ENCODE measurements around the gene ZNF70.

ZNF70 gene

DNA sequence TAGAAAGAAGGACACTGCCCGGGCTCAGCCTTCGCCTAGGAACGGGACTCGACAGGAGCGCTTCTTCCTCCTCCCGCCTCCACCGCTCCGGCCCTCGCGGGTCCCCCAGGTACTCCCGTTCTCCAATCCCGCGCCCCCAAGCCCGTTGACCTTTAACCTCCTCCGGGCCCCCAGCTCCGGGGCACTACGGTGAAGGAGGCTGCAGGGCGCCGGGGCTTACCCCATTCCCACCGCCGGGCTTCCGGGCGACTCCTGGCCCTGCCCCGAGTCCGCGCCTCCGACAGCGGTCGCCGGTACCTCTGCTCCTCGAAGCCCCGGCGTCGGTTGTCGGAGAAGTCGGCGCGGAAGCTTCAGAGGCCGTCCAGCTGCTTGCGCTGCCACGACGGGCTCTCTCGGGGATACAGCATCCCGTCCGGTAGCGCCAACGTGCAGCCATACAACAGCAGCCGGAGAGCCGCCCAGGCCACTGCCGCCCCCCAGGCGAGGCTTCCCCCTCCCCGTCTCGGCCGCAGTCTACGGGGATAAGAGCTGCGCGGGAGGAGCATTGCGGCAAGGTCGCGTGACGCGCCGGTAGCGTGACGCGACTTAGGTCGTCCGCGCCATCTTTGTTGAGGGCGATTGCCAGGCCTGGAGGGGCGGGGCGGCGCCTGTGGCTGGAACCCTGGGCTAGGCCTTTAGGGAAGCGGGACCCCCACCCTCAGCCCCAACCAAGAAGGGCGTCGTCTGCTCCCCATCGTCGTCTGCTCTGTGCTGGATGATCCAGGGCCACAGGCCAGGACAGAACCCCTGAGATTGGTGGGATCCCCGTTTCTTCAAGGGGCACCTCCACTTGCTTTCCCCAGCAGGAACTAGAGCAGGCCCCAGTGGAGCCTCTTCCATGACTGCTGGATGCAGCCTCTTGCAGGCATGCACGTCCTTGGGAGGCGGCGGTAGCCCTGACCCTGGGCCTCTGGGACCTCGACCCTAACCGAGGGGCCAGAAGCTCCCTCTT is 33.8 kb downstream of the ZNF70 start:
- Histone ChIP-seq H3K4me1 (ENCODE audit: control insufficient read depth, insufficient read depth, low read length, poor library complexity, severe bottlenecking) (no peaks in the 10 kb centered on the region), H3K36me3 (ENCODE audit: control insufficient read depth, insufficient read depth, low read length) (peaks cover 33% of the 10 kb centered on the region), H3K9me3 (ENCODE audit: control insufficient read depth, low read length) (no peaks in the 10 kb centered on the region), H3K27ac (ENCODE audit: low read depth, low read length, severe bottlenecking) (peak overlapping the region; percentile 57), H3K4me3 (ENCODE audit: extremely low read depth, insufficient read depth, low read length, poor library complexity, severe bottlenecking) (peak overlapping the region; percentile 81)
- 6% methylated on average over 63 to 68 of the region's 84 CpGs for WGBS, 2 experiments (ENCODE audit: insufficient coverage in 2 of 2)

DNA sequence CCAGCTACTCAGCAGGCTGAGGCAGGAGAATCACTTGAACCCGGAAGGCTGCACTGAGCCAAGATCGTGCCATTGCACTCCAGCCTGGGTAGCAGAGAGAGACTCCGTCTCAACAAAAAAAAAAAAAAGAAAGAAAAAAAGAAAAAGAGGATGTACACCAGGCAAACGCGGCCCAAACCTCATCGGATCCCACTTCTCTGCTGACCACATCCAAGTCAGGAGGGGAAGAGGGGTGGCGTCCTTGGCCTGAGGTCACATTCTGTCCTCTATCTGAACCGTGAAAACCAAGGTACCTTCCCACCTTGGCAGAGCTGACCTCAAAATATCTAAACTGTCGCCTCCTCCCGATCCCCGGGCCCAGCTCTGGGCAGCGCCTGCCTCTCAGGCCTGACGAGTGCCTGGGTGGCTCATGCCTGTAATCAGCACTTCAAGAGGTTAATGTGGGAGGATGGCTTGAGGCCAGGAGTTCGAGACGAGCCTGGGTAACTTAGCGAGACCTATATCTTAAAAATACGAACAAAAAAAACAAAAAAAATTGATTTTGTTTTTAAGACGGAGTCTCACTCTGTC is 35.0 kb downstream of the ZNF70 start:
- no peaks in the 10 kb centered on the region for H3K4me1 ChIP-seq (ENCODE audit: control insufficient read depth, insufficient read depth, low read length, poor library complexity, severe bottlenecking)
- H3K4me3 ChIP-seq (ENCODE audit: extremely low read depth, insufficient read depth, low read length, poor library complexity, severe bottlenecking): peak overlapping the region; percentile 81
- H3K36me3 ChIP-seq (ENCODE audit: control insufficient read depth, insufficient read depth, low read length): peaks cover 45% of the 10 kb centered on the region
- H3K27ac ChIP-seq (ENCODE audit: low read depth, low read length, severe bottlenecking): no peak overlapping the region
- H3K9me3 ChIP-seq (ENCODE audit: control insufficient read depth, low read length): no peaks in the 10 kb centered on the region
- WGBS, 2 experiments (ENCODE audit: insufficient coverage in 2 of 2): 97 to 98% methylated on average over 13 to 14 of the region's 18 CpGs

DNA sequence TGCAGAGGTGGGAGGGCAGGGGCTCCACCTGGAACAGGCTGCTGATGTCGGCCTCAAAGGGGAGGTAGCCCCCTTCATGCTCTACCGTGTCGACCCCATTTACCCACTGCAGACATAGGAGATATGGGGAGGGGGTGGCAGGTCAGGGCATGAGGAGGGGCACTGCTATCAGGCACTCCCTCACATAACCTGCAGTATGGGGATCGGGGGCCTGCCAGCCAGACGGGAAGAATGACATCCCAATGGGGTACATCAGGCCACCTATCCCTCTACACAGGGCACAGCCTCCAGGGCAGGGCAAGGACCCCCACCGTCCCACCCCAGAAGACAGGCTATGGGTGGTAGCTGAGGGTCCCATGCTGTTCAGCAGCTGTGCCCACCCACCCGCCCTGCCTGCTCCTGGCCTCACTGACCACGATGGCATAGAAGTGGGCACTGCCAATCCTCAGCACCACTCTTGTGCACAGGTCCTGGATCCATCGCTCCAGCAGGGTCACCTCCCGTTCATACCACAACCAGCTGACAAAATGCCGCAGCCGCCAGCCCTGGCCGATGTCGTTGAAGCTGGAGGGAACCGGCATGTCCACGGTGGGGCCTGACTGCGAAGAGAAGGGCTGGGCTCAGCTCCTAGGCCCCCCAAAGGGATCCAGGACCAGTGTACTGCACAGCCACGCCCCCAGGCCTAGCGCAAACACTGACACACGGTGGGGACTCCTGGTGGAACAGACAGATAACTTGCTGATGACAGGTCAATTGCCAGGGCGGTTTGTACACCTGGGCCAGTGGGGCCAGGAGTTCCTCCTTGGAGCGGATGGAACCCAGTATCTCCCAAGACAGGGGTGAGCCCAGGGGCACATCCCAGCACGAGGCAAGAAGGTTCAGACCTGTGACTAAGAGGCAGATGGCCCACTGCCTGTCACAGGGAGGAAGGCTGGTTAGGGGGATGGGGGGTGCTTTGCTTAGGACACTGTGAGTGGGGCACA is 36.0 kb downstream of the ZNF70 start:
- Histone ChIP-seq H3K36me3 (ENCODE audit: control insufficient read depth, insufficient read depth, low read length) (peaks cover 55% of the 10 kb centered on the region), H3K4me1 (ENCODE audit: control insufficient read depth, insufficient read depth, low read length, poor library complexity, severe bottlenecking) (no peaks in the 10 kb centered on the region), H3K9me3 (ENCODE audit: control insufficient read depth, low read length) (no peaks in the 10 kb centered on the region), H3K27ac (ENCODE audit: low read depth, low read length, severe bottlenecking) (no peak overlapping the region), H3K4me3 (ENCODE audit: extremely low read depth, insufficient read depth, low read length, poor library complexity, severe bottlenecking) (no peak overlapping the region)
- 93 to 94% methylated on average over 18 to 20 of the region's 23 CpGs for WGBS, 2 experiments (ENCODE audit: insufficient coverage in 2 of 2)

DNA sequence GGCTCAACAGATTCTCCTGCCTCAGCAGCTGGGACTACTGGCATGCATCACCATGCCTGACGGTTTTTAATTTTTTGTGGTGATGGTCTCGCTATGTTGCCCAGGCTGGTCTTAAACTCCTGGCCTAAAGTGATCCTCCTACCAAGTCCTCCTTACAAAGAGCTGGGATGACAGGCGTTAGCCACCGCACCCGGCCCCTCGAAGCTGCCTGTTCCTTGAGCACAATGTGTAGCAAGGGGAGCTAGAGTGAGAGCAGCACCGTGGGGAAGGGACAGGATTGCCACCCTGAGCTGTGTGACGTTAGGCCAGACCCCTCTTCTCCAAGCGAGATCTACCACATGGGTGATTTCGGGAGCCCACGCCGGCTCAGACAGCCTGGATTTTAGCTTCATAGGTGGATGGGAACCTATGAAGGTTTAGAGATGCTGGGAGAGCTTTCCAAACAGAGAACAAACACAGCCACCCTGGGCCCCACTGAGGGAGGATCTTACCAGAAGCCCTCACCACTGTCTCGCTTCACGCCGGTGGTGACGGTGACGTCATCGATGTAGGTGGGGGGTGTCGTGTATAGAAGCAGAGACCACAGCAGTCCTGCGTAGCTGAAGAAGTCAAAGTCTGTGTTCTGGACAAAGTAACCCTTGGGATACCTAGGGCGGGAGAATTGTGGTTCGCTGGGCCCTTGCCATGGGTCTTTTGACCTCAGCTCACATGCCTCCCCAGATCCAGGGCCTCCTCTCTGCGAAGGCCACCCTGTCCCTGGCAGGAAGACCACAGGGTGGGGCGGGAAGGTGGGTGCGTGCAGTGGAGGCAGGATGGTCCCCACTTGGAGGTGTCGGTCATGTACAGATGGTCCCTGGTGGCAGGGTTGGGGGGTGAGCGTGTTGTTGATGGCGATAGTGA is 37.0 kb downstream of the ZNF70 start:
- no peaks in the 10 kb centered on the region for H3K9me3 ChIP-seq (ENCODE audit: control insufficient read depth, low read length)
- H3K4me1 ChIP-seq (ENCODE audit: control insufficient read depth, insufficient read depth, low read length, poor library complexity, severe bottlenecking): no peaks in the 10 kb centered on the region
- WGBS, 2 experiments (ENCODE audit: insufficient coverage in 2 of 2): 96% methylated on average over 22 to 24 of the region's 28 CpGs
- no peak overlapping the region for H3K4me3 ChIP-seq (ENCODE audit: extremely low read depth, insufficient read depth, low read length, poor library complexity, severe bottlenecking)
- no peak overlapping the region for H3K27ac ChIP-seq (ENCODE audit: low read depth, low read length, severe bottlenecking)
- peaks cover 65% of the 10 kb centered on the region for H3K36me3 ChIP-seq (ENCODE audit: control insufficient read depth, insufficient read depth, low read length)

DNA sequence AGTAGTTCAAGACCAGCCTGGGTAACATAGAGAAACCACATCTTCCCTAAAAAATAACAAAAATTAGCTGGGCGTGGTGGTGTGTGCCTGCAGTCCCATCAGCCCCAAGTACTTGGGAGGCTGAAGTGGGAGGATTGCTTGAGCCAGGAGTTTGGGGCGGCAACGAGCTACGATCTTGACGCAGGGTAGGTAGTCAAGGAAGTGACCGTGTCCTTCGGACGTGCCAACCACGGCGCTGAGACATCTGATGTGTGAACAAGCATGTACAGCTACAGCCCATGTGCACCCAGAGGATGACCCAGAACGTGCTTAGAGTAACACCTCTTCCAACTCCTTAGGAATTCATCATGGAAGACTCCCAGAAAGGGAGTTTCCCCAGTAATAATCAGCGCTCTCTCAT is 38.7 kb downstream of the ZNF70 start:
- Histone ChIP-seq H3K36me3 (ENCODE audit: control insufficient read depth, insufficient read depth, low read length) (peaks cover 81% of the 10 kb centered on the region), H3K27ac (ENCODE audit: low read depth, low read length, severe bottlenecking) (no peak overlapping the region), H3K9me3 (ENCODE audit: control insufficient read depth, low read length) (no peaks in the 10 kb centered on the region), H3K4me1 (ENCODE audit: control insufficient read depth, insufficient read depth, low read length, poor library complexity, severe bottlenecking) (no peaks in the 10 kb centered on the region), H3K4me3 (ENCODE audit: extremely low read depth, insufficient read depth, low read length, poor library complexity, severe bottlenecking) (no peak overlapping the region)
- 94 to 99% methylated on average over 10 to 11 of the region's 12 CpGs for WGBS, 2 experiments (ENCODE audit: insufficient coverage in 2 of 2)

DNA sequence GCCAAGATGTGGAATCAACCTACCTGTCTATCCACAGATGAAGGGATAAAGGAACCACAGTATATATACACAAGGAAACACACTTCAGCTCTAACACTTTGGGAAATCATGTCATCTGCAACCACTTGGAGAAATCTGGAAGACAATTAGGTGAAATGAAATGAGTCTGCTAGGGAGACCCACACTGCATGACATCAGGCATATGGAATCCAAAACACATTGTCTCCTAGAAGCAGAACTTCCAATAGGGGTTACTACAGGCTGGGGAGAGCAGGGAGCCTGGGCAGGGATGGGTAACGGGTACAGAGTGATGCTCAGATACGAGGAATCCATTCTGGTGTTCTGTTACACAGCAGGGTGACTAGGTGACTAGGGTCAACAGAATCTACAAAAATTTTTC is 41.8 kb downstream of the ZNF70 start:
- H3K36me3 ChIP-seq (ENCODE audit: control insufficient read depth, insufficient read depth, low read length): peaks cover 98% of the 10 kb centered on the region
- no peak overlapping the region for H3K4me3 ChIP-seq (ENCODE audit: extremely low read depth, insufficient read depth, low read length, poor library complexity, severe bottlenecking)
- no peak overlapping the region for H3K27ac ChIP-seq (ENCODE audit: low read depth, low read length, severe bottlenecking)
- H3K4me1 ChIP-seq (ENCODE audit: control insufficient read depth, insufficient read depth, low read length, poor library complexity, severe bottlenecking): no peaks in the 10 kb centered on the region
- WGBS, 2 experiments (ENCODE audit: insufficient coverage in 2 of 2): 73 to 100% methylated on average over 2 of the region's 2 CpGs
- no peaks in the 10 kb centered on the region for H3K9me3 ChIP-seq (ENCODE audit: control insufficient read depth, low read length)

DNA sequence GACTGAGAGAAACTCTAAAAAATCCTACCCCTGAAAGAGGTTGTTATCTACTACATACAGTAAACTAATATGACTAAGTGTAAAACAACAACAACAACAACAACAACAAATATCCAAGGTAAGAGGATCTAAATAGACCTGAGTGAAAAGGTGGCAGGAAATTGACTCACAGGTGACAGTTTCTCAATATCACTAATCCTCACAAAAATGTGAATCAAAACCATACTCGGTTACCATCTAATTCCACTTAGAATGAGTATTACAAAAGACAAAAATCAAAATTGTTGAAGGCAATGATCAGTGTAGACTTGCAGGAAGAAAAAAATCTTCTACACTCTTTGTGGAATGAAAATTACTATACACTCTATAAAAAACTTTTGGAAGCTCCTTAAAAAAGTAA is 42.6 kb downstream of the ZNF70 start:
- no peaks in the 10 kb centered on the region for H3K4me1 ChIP-seq (ENCODE audit: control insufficient read depth, insufficient read depth, low read length, poor library complexity, severe bottlenecking)
- H3K9me3 ChIP-seq (ENCODE audit: control insufficient read depth, low read length): no peaks in the 10 kb centered on the region
- H3K36me3 ChIP-seq (ENCODE audit: control insufficient read depth, insufficient read depth, low read length): peaks cover 94% of the 10 kb centered on the region
- no peak overlapping the region for H3K27ac ChIP-seq (ENCODE audit: low read depth, low read length, severe bottlenecking)
- no CpG with 5 or more reads among the region's 1 CpG for WGBS, 2 experiments (ENCODE audit: insufficient coverage in 2 of 2)
- no peak overlapping the region for H3K4me3 ChIP-seq (ENCODE audit: extremely low read depth, insufficient read depth, low read length, poor library complexity, severe bottlenecking)

DNA sequence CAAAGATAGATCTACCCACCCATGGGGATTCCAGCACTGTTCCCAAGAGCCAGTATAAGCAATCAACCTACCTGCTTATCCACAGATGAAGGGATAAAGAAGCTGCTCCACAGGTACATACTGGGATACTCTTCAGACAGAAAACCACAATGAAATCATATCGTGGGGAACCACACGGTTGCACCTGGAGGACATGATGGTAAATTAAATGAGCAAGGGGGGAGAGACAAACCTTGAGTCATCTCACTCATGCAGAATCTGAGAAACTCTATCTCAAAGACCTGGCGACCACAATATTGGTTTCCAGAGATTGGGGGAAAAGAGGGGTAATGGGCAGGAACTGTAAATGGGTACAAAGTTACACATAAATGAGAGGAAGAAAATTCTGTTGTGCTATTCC is 45.6 kb downstream of the ZNF70 start:
- H3K4me1 ChIP-seq (ENCODE audit: control insufficient read depth, insufficient read depth, low read length, poor library complexity, severe bottlenecking): peaks cover 3% of the 10 kb centered on the region
- WGBS, 2 experiments (ENCODE audit: insufficient coverage in 2 of 2): 100% methylated on average over 1 of the region's 3 CpGs
- H3K9me3 ChIP-seq (ENCODE audit: control insufficient read depth, low read length): no peaks in the 10 kb centered on the region
- peaks cover 88% of the 10 kb centered on the region for H3K36me3 ChIP-seq (ENCODE audit: control insufficient read depth, insufficient read depth, low read length)
- H3K27ac ChIP-seq (ENCODE audit: low read depth, low read length, severe bottlenecking): no peak overlapping the region
- H3K4me3 ChIP-seq (ENCODE audit: extremely low read depth, insufficient read depth, low read length, poor library complexity, severe bottlenecking): no peak overlapping the region

DNA sequence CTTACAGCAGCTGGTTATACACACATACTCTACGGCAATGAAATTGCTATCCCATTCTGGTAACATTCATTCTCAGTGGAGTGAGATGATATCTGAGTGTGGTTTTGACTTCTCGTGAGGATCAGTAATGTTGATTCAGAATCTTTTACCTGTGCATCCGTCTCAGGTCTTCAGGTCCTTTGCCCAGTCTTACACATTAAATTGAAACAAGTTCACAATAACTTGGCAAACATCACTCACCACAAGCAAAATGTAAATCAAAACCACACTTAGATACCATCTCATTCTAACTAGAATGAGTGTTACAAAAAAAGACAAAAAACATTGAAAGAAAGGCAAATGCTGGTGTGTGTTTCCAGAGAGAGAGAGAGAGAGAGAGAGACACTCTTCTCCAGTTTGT is 46.1 kb downstream of the ZNF70 start:
- no peaks in the 10 kb centered on the region for H3K9me3 ChIP-seq (ENCODE audit: control insufficient read depth, low read length)
- H3K27ac ChIP-seq (ENCODE audit: low read depth, low read length, severe bottlenecking): no peak overlapping the region
- H3K36me3 ChIP-seq (ENCODE audit: control insufficient read depth, insufficient read depth, low read length): peaks cover 88% of the 10 kb centered on the region
- H3K4me1 ChIP-seq (ENCODE audit: control insufficient read depth, insufficient read depth, low read length, poor library complexity, severe bottlenecking): peaks cover 3% of the 10 kb centered on the region
- 95 to 100% methylated on average over 1 to 2 of the region's 3 CpGs for WGBS, 2 experiments (ENCODE audit: insufficient coverage in 2 of 2)
- H3K4me3 ChIP-seq (ENCODE audit: extremely low read depth, insufficient read depth, low read length, poor library complexity, severe bottlenecking): no peak overlapping the region

All from mesodermal cell (in vitro differentiated cells).